ENCODE measurements around the gene GALNT11. TPM values are rescaled to one million over a fixed set of nuclear protein-coding genes. Genes with fewer than 3 reads are reported as not detected.
"Not testable (repeated sequence)": the region's sequence is repeated elsewhere in the genome, so short reads cannot be mapped to it uniquely, and the experiment has no call there.

GALNT11 gene
- total and polyA plus RNA-seq, 11 donors: 10.6 to 28.8 (median 22.0) TPM

GRCh38 chr7:152052771-152053170, 27.3 kb downstream of the GALNT11 start:
- Histone ChIP-seq H3K27ac (no peak overlapping the region), H3K9me3 (peaks cover 0 to 13% (median 0%) of the 10 kb centered on the region in 12 donors), H3K4me3 (no peak overlapping the region), H3K27me3 (no peaks in the 10 kb centered on the region), H3K36me3 (no peaks in the 10 kb centered on the region), H3K4me1 (peaks cover 0 to 18% (median 5%) of the 10 kb centered on the region in 12 donors)
- no peak for ATAC-seq
- WGBS, 4 donors: 73 to 81% (median 76%) methylated on average over 4 of the region's 4 CpGs
- no peak for DNase-seq
- intact Hi-C loops (cut with DNase I): no loop called here
- no peak for TF ChIP-seq POLR2A (IDR thresholded peaks at IDR 0.05)
- TF ChIP-seq CTCF (IDR thresholded peaks at IDR 0.05): no peak

DNA sequence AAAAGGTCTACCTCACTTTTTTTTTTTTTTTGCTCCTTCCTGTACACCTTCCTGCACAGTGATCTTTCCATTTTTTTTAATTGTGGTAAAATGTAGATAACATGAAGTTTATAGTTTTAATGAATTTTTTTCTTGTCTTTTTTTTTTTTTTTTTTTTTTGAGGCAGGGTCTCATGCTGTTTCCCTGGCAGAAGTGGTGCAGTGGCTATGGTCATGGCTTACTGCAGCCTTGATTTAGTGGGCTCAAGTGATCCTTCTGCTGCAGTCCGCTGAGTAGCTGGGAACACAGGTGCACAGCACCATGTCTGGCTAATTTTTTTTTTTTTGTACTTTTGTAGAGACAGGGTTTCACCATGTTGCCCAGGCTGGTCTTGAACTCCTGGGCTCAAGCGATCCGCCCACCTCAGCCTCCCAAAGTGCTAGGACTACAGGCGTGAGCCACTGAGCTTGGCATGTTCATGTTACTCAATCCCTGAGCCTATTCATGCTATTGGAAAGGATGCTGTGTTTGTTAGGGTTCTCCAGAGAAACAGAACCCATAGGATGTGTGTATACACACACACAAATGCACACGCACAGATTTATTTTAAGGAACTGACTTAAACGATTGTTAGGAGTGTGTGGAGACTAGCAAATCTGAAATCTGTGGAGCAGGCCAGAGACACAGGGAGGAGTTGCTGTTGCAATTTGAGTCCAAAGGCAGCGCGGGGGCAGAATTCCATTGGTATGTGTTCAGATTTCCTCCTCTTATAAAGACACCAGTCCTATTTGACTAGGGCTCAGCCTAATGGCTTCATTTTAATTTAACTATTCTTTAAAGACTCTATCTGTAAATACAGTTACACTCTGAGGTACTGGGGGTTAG, 29.1 kb downstream of the GALNT11 start:
- Histone ChIP-seq H3K4me3 (no peak overlapping the region), H3K27me3 (no peaks in the 10 kb centered on the region), H3K9me3 (no peaks in the 10 kb centered on the region), H3K4me1 (peaks cover 0 to 30% (median 7%) of the 10 kb centered on the region in 12 donors), H3K27ac (peak overlapping the region in 4 of 12 donors; percentile 6 to 40 (median 31)), H3K36me3 (no peaks in the 10 kb centered on the region)
- no peak for TF ChIP-seq POLR2A (IDR thresholded peaks at IDR 0.05)
- peak in 2 of 12 donors; percentile 9 to 17 for TF ChIP-seq CTCF (IDR thresholded peaks at IDR 0.05)
- WGBS, 4 donors: 66 to 72% (median 69%) methylated on average over 8 of the region's 8 CpGs
- ATAC-seq (peak; percentile 40 to 81 (median 74)), DNase-seq (peak in 3 of 5 donors; percentile 44 to 54 (median 48))
- intact Hi-C loops (cut with DNase I): no loop called here

GRCh38 chr7:152056621-152057274, 31.3 kb downstream of the GALNT11 start:
- H3K27me3 ChIP-seq: no peaks in the 10 kb centered on the region
- ATAC-seq (no peak), DNase-seq (no peak)
- 76 to 98% (median 96%) methylated on average over 3 of the region's 3 CpGs for WGBS, 4 donors
- peaks cover 0 to 30% (median 7%) of the 10 kb centered on the region in 12 donors for H3K4me1 ChIP-seq
- no peaks in the 10 kb centered on the region for H3K36me3 ChIP-seq
- peaks cover 0 to 3% (median 0%) of the 10 kb centered on the region in 12 donors for H3K9me3 ChIP-seq
- intact Hi-C loops (cut with DNase I): no loop called here
- no peak overlapping the region for H3K4me3 ChIP-seq
- H3K27ac ChIP-seq: no peak overlapping the region
- TF ChIP-seq CTCF (IDR thresholded peaks at IDR 0.05): no peak
- no peak for TF ChIP-seq POLR2A (IDR thresholded peaks at IDR 0.05)

GRCh38 chr7:152059311-152059710, 33.8 kb downstream of the GALNT11 start:
- DNase-seq: no peak
- WGBS, 4 donors: 97 to 100% (median 100%) methylated on average over 1 of the region's 1 CpG
- no peak for TF ChIP-seq POLR2A (IDR thresholded peaks at IDR 0.05)
- TF ChIP-seq CTCF (IDR thresholded peaks at IDR 0.05): no peak
- Histone ChIP-seq H3K27me3 (no peaks in the 10 kb centered on the region), H3K27ac (no peak overlapping the region), H3K4me1 (peaks cover 0 to 28% (median 7%) of the 10 kb centered on the region in 12 donors), H3K4me3 (no peak overlapping the region), H3K9me3 (peaks cover 0 to 8% (median 0%) of the 10 kb centered on the region in 12 donors), H3K36me3 (no peaks in the 10 kb centered on the region)
- intact Hi-C loops (cut with DNase I): no loop called here
- ATAC-seq: no peak

DNA sequence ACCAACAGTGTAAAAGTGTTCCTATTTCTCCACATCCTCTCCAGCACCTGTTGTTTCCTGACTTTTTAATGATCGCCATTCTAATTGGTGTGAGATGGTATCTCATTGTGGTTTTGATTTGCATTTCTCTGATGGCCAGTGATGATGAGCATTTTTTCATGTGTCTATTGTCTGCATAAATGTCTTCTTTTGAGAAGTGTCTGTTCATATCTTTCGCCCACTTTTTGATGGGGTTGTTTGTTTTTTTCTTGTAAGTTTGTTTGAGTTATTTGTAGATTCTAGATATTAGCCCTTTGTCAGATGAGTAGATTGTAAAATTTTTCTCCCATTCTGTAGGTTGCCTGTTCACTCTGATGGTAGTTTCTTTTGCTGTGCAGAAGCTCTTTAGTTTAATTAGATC, 35.6 kb downstream of the GALNT11 start:
- H3K36me3 ChIP-seq; H3K4me3 ChIP-seq; H3K9me3 ChIP-seq; ATAC-seq; intact Hi-C loops (cut with DNase I); H3K27ac ChIP-seq; DNase-seq; H3K27me3 ChIP-seq: not testable (repeated sequence)
- 72 to 98% (median 94%) methylated on average over 1 to 2 of the region's 2 CpGs for WGBS, 4 donors
- peaks cover 0 to 17% (median 2%) of the 10 kb centered on the region in 12 donors for H3K4me1 ChIP-seq

- ATAC-seq; DNase-seq; H3K27me3 ChIP-seq; H3K4me3 ChIP-seq; H3K9me3 ChIP-seq; H3K27ac ChIP-seq; intact Hi-C loops (cut with DNase I); H3K36me3 ChIP-seq: not testable (repeated sequence)
- H3K4me1 ChIP-seq: peaks cover 0 to 10% (median under 1%) of the 10 kb centered on the region in 12 donors
- 94 to 98% (median 97%) methylated on average over 3 of the region's 3 CpGs for WGBS, 4 donors
These were observed 37.7 kb downstream of the GALNT11 start for GRCh38 chr7:152063192-152063591.

Data from heart left ventricle (tissue), 16 donors.